HTERT RPE-1 (cell line): ENCODE results near the gene TCAP.

Experiments
- in situ Hi-C: fragments of 300-500 bp; cut with MboI; formaldehyde crosslinking; loops from 4 replicates; pipeline ENCODE4 v1.14.3; 2020; ENCODE audit warnings: low sequenced_read_pairs

The TCAP gene

DNA sequence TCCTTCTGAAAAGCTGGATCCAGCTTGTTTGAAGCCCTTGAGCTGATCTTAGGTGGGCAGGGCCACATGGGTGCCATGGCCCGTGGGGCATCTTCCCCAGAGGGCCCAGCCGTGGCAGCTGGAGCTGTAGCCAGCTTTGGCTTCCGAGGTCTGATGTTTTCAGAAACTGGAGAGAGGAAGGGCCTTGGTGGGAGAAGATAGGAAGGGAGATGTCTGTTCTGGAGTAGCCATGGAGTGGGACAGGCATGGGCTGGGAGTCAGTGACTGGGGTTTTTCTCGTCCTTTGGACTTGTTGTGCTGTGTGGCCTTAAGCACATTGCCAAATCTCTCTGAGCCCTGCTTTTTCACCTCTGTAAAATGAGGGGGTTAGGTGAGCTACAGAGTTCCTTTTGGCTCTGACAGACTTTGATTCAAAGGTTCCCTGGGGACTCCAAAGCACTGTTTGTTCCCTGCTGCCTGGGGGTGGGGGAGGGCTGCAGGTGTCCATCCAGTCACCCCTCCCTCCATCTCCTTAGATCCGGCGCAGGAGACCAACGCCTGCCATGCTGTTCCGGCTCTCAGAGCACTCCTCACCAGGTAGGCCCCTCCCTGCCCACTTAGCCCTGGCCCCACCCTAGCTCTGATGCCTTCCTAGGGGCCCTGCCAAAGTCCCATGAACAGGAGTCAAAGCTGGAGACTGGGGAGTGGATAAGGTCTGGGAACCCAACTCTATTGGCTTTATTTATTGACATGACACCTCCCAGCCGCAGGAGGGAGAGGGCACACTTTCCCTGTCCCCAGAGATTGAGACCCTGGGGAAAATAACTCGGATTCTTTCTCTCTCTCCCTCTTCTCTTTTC is 36.3 kb upstream of the TCAP start:
- in situ Hi-C loops: no loop called here

- in situ Hi-C loops: no loop called here
Measured at GRCh38 chr17:39629494-39629880, 35.7 kb upstream of the TCAP start.

GRCh38 chr17:39629898-39630297 is 35.3 kb upstream of the TCAP start:
- in situ Hi-C loops: no loop called here

DNA sequence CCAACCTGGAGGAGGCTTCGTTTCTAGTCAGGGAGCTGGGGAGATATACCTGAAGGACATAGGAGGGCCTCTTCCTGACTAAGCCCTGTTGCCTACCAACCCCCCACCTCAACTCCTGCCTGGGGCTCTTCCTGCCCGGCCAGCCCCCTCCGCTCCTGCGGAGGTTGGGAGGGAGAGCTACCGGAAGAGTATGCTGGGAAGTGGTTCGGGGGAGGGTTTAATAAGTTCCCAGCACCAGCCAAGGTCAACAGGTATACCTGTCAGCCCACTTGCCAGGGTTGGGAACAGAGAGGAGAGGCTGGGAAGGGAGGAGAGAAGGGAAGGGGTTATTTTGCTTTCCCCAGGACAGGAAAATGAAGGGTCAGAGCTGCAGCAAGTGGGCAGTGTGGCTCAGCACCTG is 33.7 kb upstream of the TCAP start:
- in situ Hi-C loops: no loop called here

- in situ Hi-C loops: no loop called here
Measured at GRCh38 chr17:39632153-39632941, 32.8 kb upstream of the TCAP start.

GRCh38 chr17:39633570-39634183 is 31.5 kb upstream of the TCAP start:
- in situ Hi-C loops: no loop called here

GRCh38 chr17:39634384-39634871 is 30.7 kb upstream of the TCAP start:
- in situ Hi-C loops: no loop called here

DNA sequence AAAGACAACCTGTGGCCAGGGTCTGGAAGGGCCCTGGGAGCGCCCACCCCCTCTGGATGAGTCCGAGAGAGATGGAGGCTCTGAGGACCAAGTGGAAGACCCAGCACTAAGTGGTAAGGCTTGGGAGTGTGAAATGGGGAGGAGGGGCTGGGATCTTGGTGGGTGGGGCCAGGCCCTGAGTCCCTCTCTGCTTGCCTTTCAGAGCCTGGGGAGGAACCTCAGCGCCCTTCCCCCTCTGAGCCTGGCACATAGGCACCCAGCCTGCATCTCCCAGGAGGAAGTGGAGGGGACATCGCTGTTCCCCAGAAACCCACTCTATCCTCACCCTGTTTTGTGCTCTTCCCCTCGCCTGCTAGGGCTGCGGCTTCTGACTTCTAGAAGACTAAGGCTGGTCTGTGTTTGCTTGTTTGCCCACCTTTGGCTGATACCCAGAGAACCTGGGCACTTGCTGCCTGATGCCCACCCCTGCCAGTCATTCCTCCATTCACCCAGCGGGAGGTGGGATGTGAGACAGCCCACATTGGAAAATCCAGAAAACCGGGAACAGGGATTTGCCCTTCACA is 29.5 kb upstream of the TCAP start:
- in situ Hi-C loops: no loop called here

GRCh38 chr17:39636587-39636926 is 28.6 kb upstream of the TCAP start:
- in situ Hi-C loops: no loop called here

DNA sequence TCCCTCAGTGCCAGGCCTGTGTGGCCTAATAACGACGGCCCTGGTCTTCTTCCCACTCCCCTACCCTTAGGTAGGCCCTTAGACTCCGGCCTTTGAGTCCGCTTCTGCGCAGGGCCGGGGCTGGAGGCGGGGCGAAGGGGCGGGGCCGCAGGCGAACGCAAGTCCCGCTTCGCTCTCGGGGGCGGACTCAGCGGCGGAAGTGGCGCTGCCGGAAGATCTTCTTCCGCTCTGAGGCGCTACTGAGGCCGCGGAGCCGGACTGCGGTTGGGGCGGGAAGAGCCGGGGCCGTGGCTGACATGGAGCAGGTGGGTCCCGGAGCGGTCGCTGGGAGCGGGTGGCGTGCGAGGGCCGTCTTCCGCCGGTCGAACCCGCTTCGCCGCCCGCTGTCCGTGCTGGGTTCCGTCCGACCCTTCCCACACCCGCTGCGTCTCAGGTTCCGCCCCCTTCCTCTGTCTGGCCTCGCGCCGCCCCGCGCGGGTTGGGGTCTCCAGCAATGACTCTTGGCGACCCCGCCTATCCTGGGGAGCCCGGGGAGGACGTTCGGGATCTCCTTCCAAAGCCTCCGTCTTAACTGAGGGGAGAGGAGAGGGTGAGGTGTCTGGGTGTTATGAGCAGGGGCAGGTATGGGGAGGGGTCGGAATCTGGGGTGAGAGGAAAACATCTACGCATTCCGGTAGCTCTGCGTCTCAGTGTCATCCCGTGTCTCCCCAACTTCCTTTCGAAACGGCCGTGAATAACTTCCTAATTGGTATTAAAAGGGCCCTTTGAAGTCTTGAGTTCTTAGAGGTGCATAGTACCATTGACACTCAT is 28.0 kb upstream of the TCAP start, which contains the start of gene STARD3:
STARD3 (plus strand) TSS at position 218 of the 810 bp plus-strand sequence. CDS start 16,388 bp downstream, outside the sequence.
- in situ Hi-C loops: no loop called here

DNA sequence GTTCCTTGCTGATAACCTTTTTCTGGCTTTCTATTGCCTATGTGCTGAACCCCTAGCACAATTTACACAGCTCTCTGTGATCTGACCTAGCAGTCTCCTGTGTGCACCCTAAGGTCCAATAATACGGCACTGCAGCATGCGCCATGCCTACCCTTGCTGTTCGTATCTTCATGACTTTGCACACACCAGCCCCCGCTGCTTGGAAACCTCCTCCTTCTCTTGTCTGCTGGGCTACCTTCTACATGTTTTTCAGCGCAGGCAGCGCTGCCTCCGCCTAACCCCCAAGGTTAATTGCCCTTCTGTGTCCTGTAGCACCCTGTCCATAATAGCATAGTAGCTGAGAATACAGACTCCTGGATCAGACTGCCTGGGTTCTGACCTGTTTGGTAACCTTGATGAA is 26.8 kb upstream of the TCAP start:
- in situ Hi-C loops: no loop called here

- in situ Hi-C loops: no loop called here
Measured at GRCh38 chr17:39639043-39639442, 26.1 kb upstream of the TCAP start.

- in situ Hi-C loops: no loop called here
Measured at GRCh38 chr17:39639566-39640458, 25.3 kb upstream of the TCAP start.

GRCh38 chr17:39640591-39641031 is 24.5 kb upstream of the TCAP start:
- in situ Hi-C loops: no loop called here

DNA sequence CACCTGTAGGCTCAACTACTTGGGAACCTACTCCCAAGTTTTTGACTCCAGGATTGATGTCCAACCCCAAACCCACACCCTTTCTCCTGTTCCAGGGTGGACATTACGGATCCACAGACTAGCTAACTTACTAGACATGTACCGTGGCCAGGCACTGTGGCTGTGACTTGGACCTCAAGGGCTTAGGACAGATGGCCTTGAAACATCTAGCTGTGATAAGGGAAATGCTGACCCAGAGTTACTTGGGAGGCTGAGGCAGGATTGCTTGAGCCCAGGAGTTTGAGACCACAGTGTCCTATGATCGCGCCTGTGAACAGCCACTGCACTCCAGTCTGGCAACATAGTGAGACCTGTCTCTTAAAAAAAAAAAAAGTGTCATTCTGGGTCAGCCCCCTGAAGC is 24.1 kb upstream of the TCAP start:
- in situ Hi-C loops: no loop called here

DNA sequence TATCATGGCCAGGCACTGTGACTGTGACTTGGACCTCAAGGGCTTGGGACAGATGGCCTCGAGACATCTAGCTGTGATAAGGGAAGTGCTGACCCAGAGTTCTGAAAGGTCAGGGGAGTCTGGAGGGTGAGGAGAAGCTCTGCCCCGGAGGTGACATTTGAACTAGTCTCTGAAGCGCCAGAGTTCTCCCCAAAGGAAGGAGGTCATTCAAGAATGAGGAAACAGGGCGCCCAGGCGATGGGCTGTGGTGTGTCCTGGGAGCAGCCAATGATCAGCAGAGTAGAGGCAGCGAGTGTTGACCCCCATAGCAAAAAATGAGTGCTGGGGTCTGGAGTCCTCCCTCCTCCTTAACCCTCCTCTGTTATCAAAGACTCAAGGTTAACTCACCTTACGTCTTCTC is 23.3 kb upstream of the TCAP start:
- in situ Hi-C loops: no loop called here

- in situ Hi-C loops: no loop called here
Measured at GRCh38 chr17:39642291-39643074, 22.7 kb upstream of the TCAP start.

DNA sequence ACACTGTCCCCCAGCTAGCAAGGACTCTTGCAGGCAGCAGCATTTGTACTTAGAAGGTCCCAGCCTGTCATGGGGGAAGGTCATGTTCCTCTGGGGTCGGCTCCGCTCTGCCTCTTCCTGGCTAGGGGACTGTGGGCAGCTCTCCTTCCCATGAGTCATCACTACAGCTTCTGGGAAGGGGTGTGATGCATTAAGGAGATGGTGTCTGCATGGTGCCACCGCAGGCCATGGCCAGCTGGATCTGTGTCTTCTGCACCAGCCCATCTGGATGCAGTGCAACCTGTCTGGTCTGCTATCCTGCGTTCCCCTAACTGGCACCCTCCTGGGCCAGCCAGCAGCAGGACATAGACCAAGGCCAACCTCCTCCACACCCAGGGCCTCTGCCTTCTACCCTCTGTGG is 21.9 kb upstream of the TCAP start:
- in situ Hi-C loops: no loop called here

DNA sequence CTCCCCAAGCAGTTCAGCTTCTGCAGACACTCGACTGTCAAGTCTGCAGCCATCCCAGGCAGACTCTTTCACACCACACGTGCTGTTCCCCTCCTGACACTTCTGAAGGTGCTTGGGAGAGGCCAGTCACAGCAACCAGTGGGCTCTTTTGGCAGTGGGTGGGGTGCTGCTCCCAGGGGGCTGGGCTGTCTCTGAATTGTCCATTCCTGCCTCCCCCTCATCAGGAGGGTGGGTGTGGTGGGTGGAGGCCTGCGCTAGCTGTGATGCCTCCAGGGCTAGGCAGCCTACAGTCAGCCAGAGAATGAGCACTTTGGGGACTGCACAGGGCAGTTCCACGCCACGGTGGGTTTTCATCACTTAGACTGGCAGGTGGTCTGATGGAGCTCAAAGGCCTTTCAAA is 17.9 kb upstream of the TCAP start:
- in situ Hi-C loops: no loop called here
